ENCODE results near the gene ZNF740. TPM values are rescaled to one million over a fixed set of nuclear protein-coding genes. Genes with fewer than 3 reads are reported as not detected.

Gene ZNF740
- total RNA-seq, 2 experiments from 2014 or later: 31.6 to 58.2 TPM

DNA sequence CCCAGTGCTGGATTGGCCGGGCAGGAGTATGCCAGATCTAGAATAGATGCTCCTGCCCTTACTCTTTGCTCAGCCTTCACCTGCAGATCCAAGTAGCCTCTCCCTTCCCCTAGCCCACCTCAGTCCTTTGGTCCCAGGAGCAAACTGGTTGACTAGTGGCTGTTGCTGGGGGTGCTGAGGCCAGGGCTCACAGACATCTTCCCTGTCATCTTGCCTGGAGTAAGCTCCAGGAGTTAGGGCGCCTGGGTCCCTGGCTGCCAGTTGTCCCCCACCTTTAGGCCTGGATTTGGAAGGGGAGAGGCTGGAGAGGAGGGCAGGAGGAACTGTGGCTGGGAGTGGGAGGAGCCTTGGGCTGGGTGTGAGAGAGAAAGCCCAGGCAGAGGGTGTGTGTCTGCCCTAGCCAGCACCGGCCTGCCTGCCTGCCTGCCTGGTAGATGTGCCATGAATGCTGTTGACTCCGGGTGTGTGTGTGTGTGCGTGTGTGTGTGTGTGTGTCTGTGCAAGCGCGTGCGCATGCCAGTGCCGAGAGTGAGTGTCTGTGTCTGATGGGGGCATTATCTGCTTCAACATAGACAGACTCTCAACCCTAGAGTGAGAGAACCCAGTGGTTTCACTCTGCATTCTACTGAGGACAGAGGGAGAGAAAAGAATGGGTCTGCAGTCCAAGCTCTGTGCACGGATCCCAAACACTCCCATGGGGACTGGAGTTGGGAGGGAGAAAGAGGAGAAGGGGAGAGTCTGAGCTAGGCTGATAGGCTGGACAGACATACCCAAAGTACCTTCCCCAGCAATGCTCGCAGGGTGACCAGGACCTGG lies 52.3 kb downstream of the ZNF740 start:
- BruUV-seq (replicated peaks): no TSS peak
- POLR2A ChIA-PET: no interaction called here

DNA sequence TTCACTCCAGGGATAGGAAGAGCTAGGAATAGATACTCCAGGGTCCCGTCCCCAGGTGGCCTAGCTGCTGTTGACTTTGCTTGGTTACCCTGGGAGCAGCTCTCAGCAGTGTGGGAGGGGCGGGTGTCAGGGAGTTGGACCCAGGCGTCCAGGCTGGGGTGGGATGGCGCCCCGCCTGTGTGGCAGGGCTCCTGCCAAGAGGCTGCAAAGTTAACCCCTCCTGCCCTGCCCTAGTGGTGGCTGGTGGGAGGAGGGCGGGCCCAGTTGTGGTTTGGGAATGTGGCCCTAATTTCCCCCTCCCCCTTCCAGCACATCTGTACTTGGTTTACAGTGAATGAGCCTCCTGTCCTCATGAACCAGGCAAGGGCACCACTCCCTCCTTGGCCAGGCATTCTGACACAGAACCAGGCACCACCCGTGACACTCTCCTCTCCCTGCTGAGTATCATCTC lies 53.2 kb downstream of the ZNF740 start:
- BruUV-seq (replicated peaks): no TSS peak
- ChIA-PET CTCF (ENCODE audit: unreplicated experiment) (no interaction called here), POLR2A (no interaction called here)
- Histone ChIP-seq H3K9me2 (ENCODE audit: insufficient read depth, low read length) (no peaks in the 10 kb centered on the region), H2AFZ (ENCODE audit: low read length) (no peak overlapping the region), H3K4me1 (ENCODE audit: insufficient read depth, low read length, poor library complexity, severe bottlenecking) (peaks cover 12% of the 10 kb centered on the region), H4K20me1 (ENCODE audit: insufficient read depth, low read length) (no peaks in the 10 kb centered on the region), H3K27ac (ENCODE audit: low read depth, low read length, poor library complexity, severe bottlenecking) (no peak overlapping the region), H3K4me2 (ENCODE audit: low read length) (no peak overlapping the region), H3K9me3 (ENCODE audit: low read length) (no peaks in the 10 kb centered on the region), H3K36me3 (ENCODE audit: insufficient read depth, low read length) (no peaks in the 10 kb centered on the region), H3K4me3 (ENCODE audit: low read depth, low read length, poor library complexity, severe bottlenecking) (no peak overlapping the region), H3K79me2 (ENCODE audit: insufficient read depth, low read depth, low read length) (no peaks in the 10 kb centered on the region)
- intact Hi-C loops (cut with micrococcal nuclease; ENCODE audit: unreplicated experiment): no loop called here
- no peak for DNase-seq (ENCODE audit: low spot score)
- TF ChIP-seq, protein P1, sequence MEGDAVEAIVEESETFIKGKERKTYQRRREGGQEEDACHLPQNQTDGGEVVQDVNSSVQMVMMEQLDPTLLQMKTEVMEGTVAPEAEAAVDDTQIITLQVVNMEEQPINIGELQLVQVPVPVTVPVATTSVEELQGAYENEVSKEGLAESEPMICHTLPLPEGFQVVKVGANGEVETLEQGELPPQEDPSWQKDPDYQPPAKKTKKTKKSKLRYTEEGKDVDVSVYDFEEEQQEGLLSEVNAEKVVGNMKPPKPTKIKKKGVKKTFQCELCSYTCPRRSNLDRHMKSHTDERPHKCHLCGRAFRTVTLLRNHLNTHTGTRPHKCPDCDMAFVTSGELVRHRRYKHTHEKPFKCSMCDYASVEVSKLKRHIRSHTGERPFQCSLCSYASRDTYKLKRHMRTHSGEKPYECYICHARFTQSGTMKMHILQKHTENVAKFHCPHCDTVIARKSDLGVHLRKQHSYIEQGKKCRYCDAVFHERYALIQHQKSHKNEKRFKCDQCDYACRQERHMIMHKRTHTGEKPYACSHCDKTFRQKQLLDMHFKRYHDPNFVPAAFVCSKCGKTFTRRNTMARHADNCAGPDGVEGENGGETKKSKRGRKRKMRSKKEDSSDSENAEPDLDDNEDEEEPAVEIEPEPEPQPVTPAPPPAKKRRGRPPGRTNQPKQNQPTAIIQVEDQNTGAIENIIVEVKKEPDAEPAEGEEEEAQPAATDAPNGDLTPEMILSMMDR (conservative IDR thresholded peaks at IDR 0.05; ENCODE audit: low read length): no peak
- TF ChIP-seq EZH2phosphoT487 (IDR thresholded peaks at IDR 0.05; ENCODE audit: borderline replicate concordance, low read depth, low read length): no peak

More for the DNA sequence above, 52.3 kb downstream of the ZNF740 start:
- Histone ChIP-seq H3K4me3 (ENCODE audit: low read depth, low read length, poor library complexity, severe bottlenecking) (peak overlapping the region; percentile 44), H3K4me1 (ENCODE audit: insufficient read depth, low read length, poor library complexity, severe bottlenecking) (peaks cover 12% of the 10 kb centered on the region), H3K9me3 (ENCODE audit: low read length) (no peaks in the 10 kb centered on the region), H3K9me2 (ENCODE audit: insufficient read depth, low read length) (no peaks in the 10 kb centered on the region), H3K4me2 (ENCODE audit: low read length) (peak overlapping the region; percentile 58; the same call in 1 of the 2 replicates), H3K36me3 (ENCODE audit: insufficient read depth, low read length) (no peaks in the 10 kb centered on the region), H3K27ac (ENCODE audit: low read depth, low read length, poor library complexity, severe bottlenecking) (no peak overlapping the region), H4K20me1 (ENCODE audit: insufficient read depth, low read length) (no peaks in the 10 kb centered on the region), H3K79me2 (ENCODE audit: insufficient read depth, low read depth, low read length) (no peaks in the 10 kb centered on the region), H2AFZ (ENCODE audit: low read length) (no peak overlapping the region)
- intact Hi-C loops (cut with micrococcal nuclease; ENCODE audit: unreplicated experiment): no loop called here
- CTCF ChIA-PET (ENCODE audit: unreplicated experiment): interaction anchor here (0.6 kb wide), 1 partner anchor 9 kb away, joined by 5 read pairs; no protein-coding TSS in a partner anchor
- TF ChIP-seq, protein P1 (conservative IDR thresholded peaks at IDR 0.05; ENCODE audit: low read length): no peak
- TF ChIP-seq EZH2phosphoT487 (IDR thresholded peaks at IDR 0.05; ENCODE audit: borderline replicate concordance, low read depth, low read length): no peak
- no peak for DNase-seq (ENCODE audit: low spot score)

DNA sequence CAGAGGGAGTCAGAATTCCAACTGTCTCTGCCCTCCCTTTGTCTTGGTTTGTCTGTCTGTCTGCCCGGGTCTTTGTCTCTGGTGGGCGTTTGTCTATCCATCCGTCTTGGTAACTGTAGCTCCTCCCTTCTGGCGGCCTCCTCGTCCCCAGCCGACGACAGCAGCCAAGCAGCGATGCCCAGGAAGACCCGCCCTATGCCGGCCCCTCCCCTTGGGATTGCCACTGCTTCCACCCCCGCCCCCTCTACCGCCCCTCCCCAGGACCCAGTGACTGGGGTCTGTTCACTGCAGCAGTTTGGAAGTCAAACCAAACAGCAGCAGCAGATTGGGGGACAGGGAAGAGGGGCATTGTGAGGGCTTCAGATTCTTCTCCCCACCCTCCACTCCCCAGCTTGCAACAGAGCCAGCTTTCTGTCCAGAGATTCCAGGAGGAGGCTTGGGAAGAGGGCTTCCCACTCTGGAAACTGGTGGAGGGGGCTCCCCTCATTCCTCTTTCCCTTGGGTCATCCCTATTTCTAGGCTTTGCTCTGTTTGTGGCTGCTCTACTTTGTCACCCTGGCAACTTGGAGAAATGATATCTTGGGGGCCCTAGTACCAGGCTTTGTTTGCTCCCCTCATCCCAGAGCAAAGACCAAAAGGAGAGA lies 53.9 kb downstream of the ZNF740 start:
- intact Hi-C loops (cut with micrococcal nuclease; ENCODE audit: unreplicated experiment): no loop called here
- Histone ChIP-seq H3K79me2 (ENCODE audit: insufficient read depth, low read depth, low read length) (no peaks in the 10 kb centered on the region), H3K4me3 (ENCODE audit: low read depth, low read length, poor library complexity, severe bottlenecking) (no peak overlapping the region), H4K20me1 (ENCODE audit: insufficient read depth, low read length) (no peaks in the 10 kb centered on the region), H3K36me3 (ENCODE audit: insufficient read depth, low read length) (no peaks in the 10 kb centered on the region), H3K4me2 (ENCODE audit: low read length) (no peak overlapping the region), H3K9me3 (ENCODE audit: low read length) (no peaks in the 10 kb centered on the region), H2AFZ (ENCODE audit: low read length) (no peak overlapping the region), H3K4me1 (ENCODE audit: insufficient read depth, low read length, poor library complexity, severe bottlenecking) (peaks cover 12% of the 10 kb centered on the region), H3K9me2 (ENCODE audit: insufficient read depth, low read length) (no peaks in the 10 kb centered on the region), H3K27ac (ENCODE audit: low read depth, low read length, poor library complexity, severe bottlenecking) (no peak overlapping the region)
- CTCF ChIA-PET (ENCODE audit: unreplicated experiment): no interaction called here
- TF ChIP-seq EZH2phosphoT487 (IDR thresholded peaks at IDR 0.05; ENCODE audit: borderline replicate concordance, low read depth, low read length): no peak
- TF ChIP-seq, protein P1 (conservative IDR thresholded peaks at IDR 0.05; ENCODE audit: low read length): no peak
- BruUV-seq (replicated peaks): no TSS peak
- POLR2A ChIA-PET: no interaction called here
- DNase-seq (ENCODE audit: low spot score): no peak

Measured in OCI-LY7 (cell line).